ENCODE results near the gene CDT1.

GRCh38 chr16:88822281-88823040 lies 18.9 kb downstream of the CDT1 start:
- no peak for TF ChIP-seq GATA2 (IDR thresholded peaks at IDR 0.05; ENCODE audit: low read depth, low read length)
- no peak for TF ChIP-seq GATA3 (IDR thresholded peaks at IDR 0.05; ENCODE audit: low read depth, low read length)

Data from SH-SY5Y (cell line).